NCI-H2171 (cell line): ENCODE data around the gene TRERF1.

ENCODE experiments used
- DNase-seq: peaks from one replicate; lab custom pipeline; 2025; lab: John Stamatoyannopoulos, UW

TRERF1 gene

DNA sequence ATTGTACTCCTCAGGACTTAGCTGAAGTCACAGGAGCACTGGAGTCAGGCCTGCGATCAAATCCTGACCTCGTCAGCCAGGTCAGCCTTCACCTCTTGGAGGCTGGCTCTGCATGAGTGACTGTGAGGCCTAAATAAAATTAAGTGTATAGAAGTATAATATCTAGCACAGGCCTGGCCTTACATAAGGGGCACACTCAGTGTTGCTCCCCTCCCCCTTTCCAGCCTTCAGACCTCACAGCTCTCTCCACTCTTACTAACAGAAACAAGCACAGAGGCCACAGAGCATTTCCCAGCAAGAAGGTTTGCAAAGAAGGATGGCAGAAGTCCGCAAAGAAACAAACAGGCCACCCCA, 84.8 kb downstream of the TRERF1 start:
- no peak for DNase-seq

DNA sequence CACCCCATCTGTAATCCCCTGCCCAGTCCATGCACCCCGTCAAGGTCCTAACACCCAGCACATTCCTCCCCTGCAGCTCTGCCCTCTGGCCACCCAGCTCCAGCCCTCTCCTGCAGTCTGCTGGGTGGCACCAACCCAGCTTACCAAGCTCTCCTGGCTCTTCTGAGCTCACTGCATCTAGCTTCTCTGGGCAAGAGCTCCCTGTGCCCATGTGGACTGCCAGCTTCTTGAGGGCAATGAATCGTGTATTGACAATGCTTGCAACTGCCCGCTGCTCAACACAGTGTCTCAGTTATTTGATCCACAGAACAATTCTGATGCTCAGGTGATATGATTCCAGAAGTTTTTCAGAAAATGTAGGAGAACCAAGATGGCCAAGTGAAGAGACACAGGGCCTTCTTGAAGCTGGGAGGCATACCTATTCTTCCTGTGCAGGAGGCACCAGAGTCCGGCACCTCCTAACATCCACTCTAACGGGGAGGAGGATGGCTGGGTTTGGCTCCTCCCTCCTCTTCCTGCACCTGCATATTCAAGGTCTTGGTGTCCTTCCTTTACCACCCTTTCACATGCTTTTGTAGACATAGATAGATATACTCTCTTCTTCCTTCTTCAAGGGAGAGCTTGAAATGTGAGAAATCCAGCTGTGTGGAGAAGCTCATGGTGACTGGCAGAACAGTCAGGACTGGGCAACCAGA, 85.6 kb downstream of the TRERF1 start:
- no peak for DNase-seq

DNA sequence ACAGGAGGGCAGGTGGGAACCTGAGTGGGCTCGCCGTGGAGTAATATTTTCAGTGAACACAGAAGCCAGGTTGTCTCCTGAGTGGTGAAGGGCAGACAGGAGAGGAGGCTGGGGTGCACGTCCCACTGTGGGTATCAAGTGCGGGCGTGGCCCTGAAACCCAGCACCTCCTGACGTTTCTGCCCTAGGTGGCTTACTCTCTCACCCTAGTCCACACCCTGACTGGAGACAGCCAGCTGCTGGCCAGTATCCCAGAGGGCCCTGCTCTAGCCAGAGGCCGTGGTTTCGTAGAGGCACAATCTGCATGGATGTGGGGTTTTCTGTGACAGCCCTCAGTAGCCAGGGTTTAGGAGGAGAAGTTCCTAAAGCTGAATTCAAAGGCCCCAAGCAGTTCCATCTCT, 86.7 kb downstream of the TRERF1 start:
- no peak for DNase-seq

DNA sequence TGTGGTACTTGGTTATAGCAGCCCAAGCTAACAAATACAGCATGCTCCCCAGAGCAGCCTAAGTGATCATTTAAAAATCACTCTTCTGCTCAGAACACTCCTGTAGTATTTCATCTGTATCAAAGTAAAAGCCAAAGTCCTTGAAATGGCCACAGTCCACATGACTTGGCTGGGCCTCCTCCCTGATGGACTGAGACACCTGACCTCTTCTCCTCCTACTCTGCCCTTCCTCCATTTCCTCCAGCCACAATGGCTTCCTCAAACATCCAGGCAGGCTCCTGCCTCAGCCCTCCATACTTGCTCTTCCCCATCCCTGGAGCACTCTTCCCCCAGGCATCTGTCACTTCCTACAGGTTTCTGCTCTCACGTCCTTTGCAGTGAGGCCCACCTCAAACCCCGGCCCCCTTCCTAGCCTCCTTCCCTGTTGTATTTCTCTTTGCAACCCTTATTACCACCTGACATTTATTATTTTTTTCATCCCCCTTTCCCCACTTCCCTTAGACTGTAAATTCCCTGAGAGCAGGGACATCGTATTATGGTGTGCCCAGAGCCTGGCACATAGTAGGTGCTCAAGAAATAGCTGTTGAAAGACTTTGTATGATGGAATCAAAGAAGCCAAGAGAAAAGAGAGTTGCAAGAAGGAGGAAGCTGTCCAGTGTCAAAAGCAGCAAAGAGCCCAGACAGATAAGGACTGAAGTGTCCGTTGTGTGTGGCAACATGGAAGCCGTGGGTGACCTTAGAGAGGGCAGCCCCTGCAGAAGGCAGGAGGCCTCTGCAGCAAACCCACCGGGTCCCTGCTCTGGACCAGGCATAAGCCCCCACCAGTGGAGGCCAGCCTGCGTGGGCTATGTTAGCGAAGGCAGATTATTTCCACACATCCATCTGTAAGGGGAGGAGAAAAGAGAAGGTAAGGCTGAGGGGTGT, 87.5 kb downstream of the TRERF1 start:
- no peak for DNase-seq

DNA sequence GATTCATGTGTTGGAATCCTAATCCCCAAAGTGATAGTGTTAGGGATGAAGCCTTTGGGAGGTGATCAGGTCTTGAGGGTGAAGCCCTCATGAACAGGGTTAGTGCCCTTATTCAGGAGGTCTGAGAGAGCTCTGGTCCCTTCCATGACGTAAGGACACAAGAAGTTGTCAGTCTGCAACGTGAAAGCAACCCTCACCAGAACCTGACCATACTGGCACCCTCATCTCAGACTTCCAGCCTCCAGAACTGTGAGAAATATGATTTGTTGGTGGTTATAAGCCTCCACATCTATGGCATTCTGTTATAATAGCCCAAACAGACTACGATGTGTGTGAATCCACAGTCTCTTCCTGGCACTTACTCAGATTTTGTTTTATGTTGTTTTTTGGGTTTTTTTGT, 90.7 kb downstream of the TRERF1 start:
- DNase-seq = no peak

DNA sequence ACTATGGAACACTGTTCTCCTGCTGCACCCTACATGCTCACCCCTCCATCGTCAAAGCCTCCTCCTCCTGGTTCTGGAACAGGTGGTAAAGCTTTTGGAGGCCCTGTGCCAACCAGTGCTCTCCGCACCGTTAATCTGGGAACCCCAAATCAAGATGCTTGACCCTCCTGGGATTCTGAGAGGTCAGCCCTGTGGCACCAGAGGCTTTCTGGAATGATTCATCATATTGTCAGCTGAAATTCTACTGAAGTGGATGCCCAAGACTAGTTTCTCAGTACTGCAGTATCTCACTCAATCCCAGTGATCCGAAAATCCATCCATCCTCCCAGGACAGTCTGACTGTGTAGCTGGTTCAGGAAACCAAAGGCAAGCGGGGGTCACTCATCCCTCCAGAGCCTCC, 92.7 kb downstream of the TRERF1 start:
- DNase-seq = no peak

DNA sequence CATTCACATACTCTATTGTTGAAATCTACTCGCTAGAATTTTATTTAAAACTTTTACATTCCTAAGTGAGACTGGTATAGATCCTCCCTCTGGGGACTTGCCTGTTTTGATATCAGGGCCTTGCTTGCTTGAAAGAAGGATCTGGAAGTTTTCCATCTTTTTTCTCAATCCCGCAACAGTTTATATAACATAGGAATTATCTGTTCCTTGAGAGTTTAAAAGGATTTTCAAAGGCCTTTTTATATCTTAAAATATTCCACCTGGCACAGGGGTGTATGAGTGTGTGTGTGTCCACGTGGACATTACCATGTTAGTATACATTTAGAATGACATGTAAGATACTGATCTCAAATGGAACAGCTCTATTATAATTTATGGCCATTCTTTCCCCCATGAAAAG, 96.3 kb downstream of the TRERF1 start:
- DNase-seq = no peak

DNA sequence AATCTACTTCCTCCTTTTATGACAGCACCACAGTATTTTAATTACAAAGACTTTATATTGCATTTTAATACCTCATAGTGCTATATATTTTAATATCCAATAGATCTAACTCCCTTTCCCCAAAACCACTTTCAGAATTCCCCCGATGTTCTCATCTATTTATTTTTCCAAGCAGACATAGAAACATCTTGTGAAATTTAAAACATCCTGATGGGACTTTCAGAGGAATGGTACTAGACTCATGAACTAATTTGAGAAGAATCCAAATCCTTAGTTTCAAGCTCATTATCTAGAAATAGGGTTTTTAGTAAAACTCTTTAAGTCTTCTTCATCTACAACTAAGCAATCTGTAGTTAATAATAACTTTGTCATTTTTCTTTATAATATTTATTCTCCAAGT, 97.0 kb downstream of the TRERF1 start:
- DNase-seq = no peak

DNA sequence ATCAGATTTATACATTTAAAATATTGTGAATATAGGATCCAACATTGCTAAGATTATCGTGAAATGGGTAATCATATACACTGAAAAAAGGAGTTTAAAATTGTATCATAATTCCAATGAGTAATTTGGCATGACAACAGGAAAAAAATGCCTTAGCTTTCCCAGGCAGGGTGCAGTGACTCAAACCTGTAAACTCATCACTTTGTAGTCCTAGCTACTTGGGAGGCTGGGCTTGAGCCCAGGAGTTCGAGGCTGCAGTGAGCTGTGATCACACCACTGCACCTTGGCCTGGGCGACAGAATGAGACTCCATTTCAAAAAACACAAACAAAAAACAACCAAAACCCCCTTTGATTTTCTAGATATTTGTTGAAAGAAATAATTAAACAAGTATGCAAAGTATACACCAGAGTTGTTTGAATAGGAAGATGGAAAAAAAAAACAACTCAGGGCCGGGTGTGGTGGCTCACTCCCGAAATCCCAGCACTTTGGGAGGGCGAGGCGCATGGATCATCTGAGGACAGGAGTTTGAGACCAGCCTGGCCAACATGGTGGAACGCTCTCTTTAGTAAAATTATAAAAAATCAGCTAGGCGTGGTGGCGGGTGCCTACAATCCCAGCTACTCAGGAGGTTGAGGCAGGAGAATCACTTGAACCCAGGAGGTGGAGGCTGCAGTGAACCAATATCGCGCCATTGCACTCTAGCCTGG, 98.7 kb downstream of the TRERF1 start:
- no peak for DNase-seq

DNA sequence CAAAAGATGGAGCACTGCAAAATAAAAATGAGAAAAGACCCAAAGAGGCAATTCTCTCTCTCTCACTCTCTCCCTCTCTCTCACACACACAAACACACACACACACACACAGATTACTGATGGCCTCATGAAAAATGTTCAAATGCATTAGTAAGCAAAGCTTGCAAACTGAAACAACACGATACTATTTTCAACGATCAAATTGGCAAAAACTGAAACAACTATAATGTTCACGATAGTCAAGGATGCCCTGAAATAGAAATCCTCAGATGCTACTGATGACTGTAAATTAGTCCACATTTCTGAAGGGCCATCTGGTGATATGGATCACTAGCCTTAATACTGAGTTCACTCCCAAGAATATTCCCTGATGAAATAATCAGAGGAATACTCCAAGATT, 100.8 kb downstream of the TRERF1 start:
- DNase-seq = no peak

DNA sequence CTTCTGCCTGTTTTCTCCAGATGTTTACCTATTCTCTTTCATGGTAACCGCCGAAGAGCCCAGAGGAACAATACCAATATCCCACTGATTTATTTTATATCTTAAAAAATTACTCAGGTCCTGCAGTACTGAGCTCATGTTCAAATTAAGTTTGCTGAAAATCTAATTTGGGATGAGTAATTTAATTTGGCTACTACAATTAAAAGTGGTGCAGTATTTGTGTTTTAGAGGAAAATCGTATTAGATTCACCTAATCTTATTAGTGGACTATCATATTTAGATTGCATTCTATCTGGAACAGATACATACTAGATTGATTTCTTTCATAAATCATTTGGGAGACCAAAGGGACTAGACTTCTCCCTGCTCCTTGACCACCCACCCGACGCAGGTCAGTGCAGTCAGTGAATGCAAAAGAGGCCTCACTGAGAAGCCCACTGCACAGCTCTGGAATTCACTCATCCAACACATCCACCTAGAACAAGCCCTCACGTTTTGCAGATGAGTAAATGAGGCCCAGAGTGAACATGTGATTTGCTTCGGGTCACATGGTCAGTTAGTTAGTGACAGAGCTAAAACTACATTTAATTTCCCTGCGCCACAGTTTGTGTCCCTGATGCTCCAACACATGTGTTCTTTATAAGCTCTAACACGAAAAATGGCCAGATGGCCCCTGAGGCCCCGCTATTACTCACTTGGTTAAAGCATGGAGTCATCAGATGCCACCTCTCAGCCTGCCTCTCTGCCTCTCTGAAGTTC, 101.8 kb downstream of the TRERF1 start:
- no peak for DNase-seq

DNA sequence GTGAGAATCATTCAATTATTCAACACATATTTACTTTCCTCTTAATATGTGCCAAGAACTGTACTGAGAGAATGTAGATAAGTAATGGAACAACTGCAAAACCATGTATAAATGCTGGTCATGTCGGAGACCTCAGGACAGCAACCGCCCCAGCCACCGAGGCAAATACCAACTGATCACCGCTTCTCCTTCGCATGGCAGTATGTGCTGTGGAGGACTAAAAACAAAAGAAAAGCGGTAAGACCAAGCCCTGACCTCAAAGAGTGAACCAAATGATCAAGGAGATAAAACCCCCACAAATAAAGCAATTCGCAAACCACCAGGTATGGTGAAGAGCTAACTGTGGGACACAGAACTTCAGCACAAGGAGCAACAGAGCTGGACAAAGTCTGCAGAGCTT, 104.3 kb downstream of the TRERF1 start:
- DNase-seq = no peak

DNA sequence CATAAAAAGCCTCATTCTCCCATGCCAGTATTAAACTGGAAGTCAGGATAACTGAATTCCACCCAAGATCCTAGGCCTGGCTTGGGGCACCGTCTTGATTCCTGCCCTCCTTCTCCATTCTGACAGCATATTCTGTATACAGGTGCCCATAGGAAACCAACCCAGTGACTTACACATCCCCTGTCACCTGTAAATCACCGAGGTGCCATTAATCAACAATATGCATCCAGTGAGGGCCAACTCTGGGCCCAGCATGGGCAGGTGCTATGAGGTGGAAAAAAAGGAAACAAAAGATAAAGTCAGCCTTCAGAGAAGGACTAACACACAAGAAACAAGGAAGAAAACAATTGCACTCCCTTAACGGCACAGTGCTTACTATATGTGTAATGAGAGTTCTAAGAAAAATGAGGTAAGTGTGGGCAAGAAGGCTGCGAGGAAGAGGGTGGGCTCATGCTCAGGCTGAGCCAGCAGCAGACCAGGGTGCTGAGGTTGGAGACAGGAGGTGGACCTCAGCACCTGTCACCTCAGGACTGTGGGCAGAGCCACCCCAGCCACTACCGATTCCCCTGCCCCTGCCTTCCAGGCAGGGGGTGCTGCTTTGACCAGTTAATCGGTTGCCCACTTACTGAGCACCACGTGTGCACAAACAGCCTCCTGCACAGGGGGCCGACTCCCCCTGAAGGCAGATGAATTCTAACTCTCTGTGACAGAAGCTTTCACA, 105.9 kb downstream of the TRERF1 start:
- DNase-seq = no peak

DNA sequence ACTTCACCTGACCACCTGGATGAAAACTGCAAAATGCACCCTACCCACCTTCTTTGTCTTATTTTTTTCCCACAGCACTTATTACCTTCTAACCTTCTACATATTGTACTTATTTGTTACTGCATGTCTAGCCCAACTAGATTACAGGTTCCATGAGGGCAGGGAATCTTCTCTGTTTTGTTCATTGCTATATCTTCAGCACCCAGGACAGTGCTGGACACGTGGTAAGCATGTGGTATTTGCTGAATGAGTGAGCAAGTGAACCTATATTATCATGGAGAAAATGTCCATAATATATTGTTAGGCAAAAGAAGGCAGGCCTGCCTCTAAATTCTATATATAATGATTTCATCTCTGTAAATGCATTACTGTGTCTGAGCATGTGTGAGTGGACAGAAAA, 107.0 kb downstream of the TRERF1 start:
- DNase-seq = no peak

DNA sequence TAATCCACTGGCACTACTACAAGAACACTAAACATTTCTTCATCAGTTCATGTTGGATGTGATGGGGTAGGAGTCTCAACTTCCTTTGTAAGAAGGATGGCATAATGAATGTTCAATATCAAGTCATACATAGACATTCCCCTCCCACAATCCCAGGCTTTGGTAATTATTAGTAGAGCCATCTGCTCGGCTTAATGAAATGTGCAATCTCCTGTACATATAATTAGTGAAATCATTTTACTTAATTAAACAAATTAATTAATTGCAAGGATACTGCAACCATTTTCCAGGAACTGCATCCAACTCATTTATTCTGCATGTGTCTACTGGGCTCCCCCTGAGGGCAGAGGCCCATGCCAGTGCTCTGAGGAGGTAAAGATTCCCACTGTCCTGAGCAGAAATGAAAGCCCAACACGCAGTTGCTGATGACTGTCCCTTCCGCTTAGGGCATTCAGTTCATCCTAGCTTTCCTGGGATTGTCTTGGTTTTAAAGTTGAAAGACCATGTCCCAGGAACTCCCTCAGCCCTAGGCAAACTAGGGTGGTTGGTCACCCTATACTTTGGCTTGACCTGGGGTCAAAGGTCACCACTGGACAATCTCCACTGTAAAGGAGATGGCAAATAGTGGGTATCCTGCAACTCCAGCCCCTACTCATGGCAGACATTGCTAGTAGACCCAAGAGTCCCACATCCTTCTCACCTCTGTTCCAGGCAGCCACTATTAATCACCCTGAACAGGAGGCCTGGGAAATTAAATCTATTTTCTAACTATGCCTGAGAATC, 109.8 kb downstream of the TRERF1 start:
- DNase-seq = no peak

DNA sequence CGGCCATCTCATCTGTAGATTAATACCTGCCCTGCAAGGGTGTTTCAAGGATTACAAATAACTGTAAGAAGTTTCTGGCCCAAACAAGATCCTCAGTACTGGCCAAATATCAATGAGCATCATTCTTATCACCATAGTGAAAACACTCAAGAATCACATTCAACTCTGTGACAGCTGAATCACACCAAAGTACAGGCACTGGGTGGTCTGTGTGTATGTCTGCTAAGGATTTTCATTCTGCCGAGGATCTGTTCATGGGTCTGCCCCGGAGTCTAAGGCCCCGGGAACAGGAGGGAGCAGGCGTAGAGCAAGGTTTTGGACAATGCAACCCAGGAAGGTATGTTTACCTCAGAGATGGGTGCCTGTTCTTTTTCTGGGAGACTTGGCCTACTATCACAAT, 110.5 kb downstream of the TRERF1 start:
- no peak for DNase-seq

DNA sequence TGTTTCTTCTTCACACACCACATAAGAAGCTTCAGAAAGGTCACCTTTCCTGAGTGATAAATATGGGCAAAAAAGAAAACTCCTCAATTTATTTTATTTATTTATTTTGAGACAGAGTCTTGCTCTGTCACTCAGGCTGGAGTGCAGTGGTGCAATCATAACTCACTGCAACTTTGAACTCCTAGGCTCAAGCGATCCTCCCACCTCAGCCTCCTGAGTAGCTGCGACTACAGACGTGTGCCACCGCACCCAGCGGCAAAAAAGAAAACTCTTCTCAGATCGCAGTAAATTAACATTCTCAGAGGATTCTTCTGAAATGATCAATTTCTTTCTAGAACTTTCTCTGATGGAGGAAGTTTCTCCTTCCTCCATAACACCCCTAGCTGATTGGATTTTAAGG, 111.2 kb downstream of the TRERF1 start:
- no peak for DNase-seq

DNA sequence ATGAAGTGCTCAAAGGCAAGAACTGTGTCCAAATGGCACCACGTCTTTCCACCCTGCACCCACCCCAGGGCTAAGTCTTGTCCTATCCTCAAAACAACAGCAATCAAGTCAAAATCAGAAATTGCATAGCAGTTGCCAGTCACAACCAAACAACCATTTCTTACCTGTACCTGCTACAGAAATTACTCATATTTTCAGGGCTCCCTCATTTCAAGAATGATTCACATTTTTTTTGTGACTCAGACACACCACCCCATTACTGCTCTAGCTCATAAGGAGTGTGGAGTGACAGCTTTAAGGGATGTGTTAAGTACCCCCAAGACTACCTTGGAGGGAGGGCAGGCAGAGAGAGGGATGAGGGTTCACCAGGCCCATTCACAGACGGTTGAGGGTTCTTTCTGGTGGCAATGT, 111.7 kb downstream of the TRERF1 start:
- no peak for DNase-seq

DNA sequence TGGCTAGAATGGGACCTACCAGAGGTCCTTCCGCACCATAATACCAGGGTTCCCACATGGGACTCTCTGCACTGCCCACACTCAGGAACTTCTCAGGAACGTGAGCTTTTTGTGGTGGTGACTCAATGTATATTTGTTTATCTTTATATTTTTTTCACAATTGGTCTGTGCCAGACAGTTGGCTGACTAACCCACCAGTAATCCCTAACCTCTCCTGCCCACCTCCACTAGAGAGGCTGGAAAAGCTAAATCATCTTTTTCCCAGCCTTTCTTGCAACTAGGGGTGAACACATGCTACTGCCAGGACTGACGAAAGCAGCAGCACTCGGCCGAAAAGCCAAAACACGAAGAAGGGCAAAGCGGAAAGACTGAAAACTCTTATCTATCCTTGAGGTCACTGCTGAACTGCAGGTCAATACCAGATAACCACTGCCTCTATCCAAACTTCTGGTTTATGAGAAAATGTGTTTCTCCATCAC, 112.9 kb downstream of the TRERF1 start:
- DNase-seq = no peak

DNA sequence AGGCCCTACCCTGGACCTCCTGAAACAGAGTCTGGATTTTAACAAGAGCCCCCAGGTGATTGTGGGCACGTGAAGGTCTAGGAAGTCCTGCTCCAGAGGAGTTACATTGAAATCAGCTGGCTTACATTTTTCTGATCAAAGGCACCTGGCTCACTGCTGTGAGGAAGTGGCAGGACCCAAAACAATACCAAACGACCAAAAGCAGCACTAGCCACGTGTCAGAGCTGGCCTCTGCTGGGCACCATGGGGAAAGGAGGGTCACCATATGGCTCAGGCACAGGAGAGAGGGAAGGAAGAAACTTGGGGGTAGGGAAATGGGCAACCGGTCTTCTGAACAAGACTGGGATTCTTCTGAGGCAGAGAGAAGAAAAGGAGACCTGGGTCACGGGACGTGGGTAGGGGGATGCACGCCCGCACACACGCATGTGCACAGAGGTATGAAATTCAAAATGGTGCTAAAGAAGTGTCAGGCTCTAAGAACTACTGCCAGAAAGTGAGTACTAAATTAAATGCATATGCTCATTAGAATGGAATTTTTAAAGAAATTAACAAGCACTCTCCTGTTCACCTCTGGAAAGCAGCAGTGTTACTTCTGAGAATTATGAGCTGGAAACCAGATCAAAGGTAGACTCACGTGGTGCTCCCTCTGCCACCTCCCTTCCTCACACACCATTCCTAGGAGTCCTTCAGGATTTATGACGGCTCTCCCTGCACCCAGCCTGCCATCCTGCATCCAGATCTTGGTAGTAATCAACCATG, 113.6 kb downstream of the TRERF1 start:
- DNase-seq = no peak
